Putamen (tissue), 1 donor: ENCODE measurements around the gene FARS2.

Experiments
- DNase-seq: peaks from one replicate; pipeline ENCODE4 v3.0.0-alpha.2; 2016; ENCODE audit warnings: low spot score

Gene FARS2

DNA sequence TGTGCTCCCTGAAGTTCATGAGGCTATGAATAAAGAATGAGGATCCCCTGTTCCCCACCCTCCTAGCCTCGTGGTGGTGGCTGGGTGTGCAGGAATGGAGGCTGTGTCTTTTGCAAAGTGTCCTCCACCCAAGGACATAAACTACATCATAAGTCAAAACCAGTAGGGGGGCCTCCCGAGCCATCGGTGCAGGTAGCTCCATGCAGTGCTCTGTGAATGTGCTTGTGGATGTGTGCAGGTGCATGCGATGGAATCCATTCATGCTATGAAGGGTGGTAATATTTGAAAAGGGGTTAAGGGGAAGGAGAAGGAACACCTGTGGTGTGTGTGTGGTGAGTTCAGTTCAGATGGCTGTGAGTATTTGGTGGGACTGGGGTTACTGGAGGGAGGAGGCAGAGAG is 548.1 kb downstream of the FARS2 start:
- no peak for DNase-seq

DNA sequence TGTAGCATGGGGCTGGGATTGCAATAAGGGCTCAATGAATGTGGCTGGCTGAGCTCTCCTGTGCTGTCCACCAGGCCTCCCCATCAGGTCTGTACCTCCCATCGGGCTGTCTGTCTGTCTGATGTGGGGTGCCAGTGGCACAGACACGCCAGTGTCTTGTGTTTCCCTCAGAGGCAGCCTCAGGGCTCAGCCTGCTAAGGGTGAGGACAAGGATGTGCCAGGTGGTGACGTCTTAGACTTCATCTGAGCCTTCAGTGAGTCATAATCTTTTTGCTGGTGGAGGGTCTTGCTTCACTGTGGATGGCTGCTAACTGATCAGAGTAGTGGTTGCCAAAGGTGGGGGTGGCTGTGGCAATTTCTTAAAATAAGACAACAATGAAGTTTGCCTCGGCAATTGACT is 550.7 kb downstream of the FARS2 start:
- no peak for DNase-seq

- DNase-seq, result no peak
Observed at GRCh38 chr6:5813625-5814027, 552.3 kb downstream of the FARS2 start.

GRCh38 chr6:5814116-5814515 is 552.8 kb downstream of the FARS2 start:
- no peak for DNase-seq

GRCh38 chr6:5814901-5815300 is 553.6 kb downstream of the FARS2 start:
- DNase-seq, result no peak

GRCh38 chr6:5817869-5818268 is 556.6 kb downstream of the FARS2 start:
- DNase-seq, result no peak

- DNase-seq, result no peak
Observed at GRCh38 chr6:5818959-5819358, 557.6 kb downstream of the FARS2 start.
